Fibroblast of the conjunctiva (primary cell): ENCODE results near the gene RDH16.
"Not testable (repeated sequence)": the region's sequence is repeated elsewhere in the genome, so short reads cannot be mapped to it uniquely, and the experiment has no call there.

Experiments
- DNase-seq: peaks from one replicate; pipeline ENCODE4 v3.0.0-alpha.2; 2010; ENCODE audit warnings: low read depth

RDH16 gene

GRCh38 chr12:56989861-56990610, 32.6 kb upstream of the RDH16 start:
- no peak for DNase-seq

- DNase-seq = no peak
Measured at GRCh38 chr12:56988207-56988739, 30.9 kb upstream of the RDH16 start.

- peak; percentile 68 for DNase-seq
Measured at GRCh38 chr12:56987551-56988053, 30.2 kb upstream of the RDH16 start.

GRCh38 chr12:56987011-56987410, 29.6 kb upstream of the RDH16 start:
- DNase-seq = no peak

GRCh38 chr12:56985714-56986113, 28.3 kb upstream of the RDH16 start:
- not testable (repeated sequence) for DNase-seq

- DNase-seq = no peak
Measured at GRCh38 chr12:56983386-56983785, 26.0 kb upstream of the RDH16 start.

GRCh38 chr12:56982578-56983236, 25.3 kb upstream of the RDH16 start:
- DNase-seq = not testable (repeated sequence)

GRCh38 chr12:56980941-56981530, 23.6 kb upstream of the RDH16 start:
- DNase-seq = no peak

- DNase-seq = no peak
Measured at GRCh38 chr12:56980268-56980667, 22.9 kb upstream of the RDH16 start.

GRCh38 chr12:56979628-56980027, 22.2 kb upstream of the RDH16 start:
- DNase-seq = no peak

GRCh38 chr12:56978397-56979138, 21.2 kb upstream of the RDH16 start:
- no peak for DNase-seq

GRCh38 chr12:56977361-56977760, 20.0 kb upstream of the RDH16 start:
- DNase-seq = not testable (repeated sequence)

- DNase-seq = not testable (repeated sequence)
Measured at GRCh38 chr12:56974224-56974623, 16.8 kb upstream of the RDH16 start.

- not testable (repeated sequence) for DNase-seq
Measured at GRCh38 chr12:56968910-56969309, 11.5 kb upstream of the RDH16 start.

GRCh38 chr12:56965997-56966642, 8.7 kb upstream of the RDH16 start:
- DNase-seq = not testable (repeated sequence)

- DNase-seq = not testable (repeated sequence)
Measured at GRCh38 chr12:56965124-56965523, 7.7 kb upstream of the RDH16 start.

GRCh38 chr12:56963557-56963956, 6.1 kb upstream of the RDH16 start:
- DNase-seq = not testable (repeated sequence)

- not testable (repeated sequence) for DNase-seq
Measured at GRCh38 chr12:56962247-56962646, 4.8 kb upstream of the RDH16 start.

- DNase-seq = no peak
Measured at GRCh38 chr12:56958422-56958821, 1.0 kb upstream of the RDH16 start.

- no peak for DNase-seq
Measured at GRCh38 chr12:56955631-56956256, 1.7 kb downstream of the RDH16 start.

GRCh38 chr12:56954958-56955355, 2.5 kb downstream of the RDH16 start:
- DNase-seq = no peak
